ENCODE measurements around the gene PLSCR3.

PLSCR3 gene

DNA sequence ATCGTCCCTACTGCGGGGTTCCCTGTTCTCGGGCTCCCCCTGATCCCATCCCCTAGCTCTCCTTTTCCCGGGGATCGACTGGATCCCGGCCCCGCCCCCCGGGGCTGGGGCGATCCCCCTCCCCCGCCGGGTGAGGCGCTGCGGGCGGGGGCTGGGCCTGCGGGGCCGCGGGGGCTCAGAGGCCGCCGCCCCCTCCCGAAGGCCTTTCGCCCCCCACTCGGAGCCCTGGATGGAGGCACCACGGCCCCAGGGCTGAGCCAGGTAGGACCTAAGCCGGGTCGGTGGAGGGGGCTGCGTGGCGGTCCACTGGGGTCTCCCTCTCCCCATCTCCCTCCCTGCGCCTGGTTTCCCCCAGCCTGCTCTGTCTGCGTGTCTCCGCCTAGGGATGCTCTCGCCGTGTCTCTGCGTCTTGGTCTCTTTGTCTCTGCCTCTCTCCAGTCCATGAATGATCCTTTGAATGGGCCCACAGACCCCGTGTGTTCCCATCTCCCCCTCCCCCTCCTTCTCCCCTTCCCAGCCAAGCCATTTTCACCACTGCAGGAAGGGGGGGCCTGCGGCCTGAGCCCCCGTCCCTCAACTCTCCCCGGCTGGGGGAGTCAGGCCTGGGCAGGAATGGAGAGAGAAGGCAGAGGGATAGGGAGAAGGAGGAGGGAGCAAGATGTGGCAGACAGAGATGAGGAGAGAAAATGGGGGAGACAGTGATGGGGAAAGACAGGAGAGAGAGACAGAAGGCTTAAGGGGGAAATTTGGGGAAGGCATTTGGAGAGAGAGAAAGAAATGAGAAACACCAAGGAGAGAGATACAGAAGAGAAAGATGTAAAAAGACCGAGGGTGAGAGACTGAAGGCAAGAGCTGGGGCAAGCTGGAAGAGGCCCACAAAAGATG lies 11.3 kb upstream of the PLSCR3 start:
- no peak for DNase-seq

GRCh38 chr17:7404737-7405349 lies 10.5 kb upstream of the PLSCR3 start:
- DNase-seq, result peak; percentile 67

DNA sequence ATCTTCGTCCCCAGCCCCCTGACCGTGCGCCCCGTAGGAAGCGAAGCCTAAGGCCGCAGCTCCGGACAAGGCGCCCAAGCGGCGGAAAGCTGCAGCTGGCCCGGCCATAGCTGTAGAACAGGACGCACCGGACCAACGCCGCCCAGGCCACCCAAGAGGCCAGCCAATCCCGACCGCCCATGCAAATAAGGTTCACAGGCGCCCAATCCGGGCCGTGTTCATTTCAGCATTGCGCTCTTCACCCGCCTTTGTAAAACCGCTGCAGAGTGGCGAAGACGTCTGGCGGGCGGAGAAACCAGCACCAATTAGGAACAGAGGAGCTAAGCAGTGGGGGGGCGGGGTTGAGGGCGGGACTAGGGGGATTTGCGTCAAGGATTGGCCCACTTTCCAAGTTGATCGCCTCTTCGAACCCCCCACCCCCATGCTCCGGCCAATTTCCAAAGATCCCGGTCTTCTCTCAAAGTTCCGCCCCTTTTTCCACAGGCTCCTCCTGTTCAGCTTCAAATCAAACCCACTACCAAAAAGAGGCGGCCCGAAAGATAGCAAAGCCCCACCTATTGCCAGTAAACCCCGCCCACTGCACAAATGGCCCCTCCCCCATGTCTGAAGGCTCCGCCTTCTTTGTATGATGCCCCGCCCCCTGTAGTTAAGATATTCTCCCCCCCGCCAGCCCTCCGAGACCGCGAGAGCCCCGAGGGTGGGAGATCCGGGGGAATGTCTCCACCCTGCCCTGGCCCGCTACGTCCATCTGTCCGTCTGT lies 9.8 kb upstream of the PLSCR3 start, which contains the start of gene TMEM256:
TMEM256 (minus strand) TSS at position 121 of the 760 bp plus-strand sequence; CDS start at position 108, 13 bp downstream.
- peak; percentile 94 for DNase-seq

- no peak for DNase-seq
These were observed 9.3 kb upstream of the PLSCR3 start for GRCh38 chr17:7403727-7403976.

GRCh38 chr17:7403043-7403726 lies 8.9 kb upstream of the PLSCR3 start:
- no peak for DNase-seq

DNA sequence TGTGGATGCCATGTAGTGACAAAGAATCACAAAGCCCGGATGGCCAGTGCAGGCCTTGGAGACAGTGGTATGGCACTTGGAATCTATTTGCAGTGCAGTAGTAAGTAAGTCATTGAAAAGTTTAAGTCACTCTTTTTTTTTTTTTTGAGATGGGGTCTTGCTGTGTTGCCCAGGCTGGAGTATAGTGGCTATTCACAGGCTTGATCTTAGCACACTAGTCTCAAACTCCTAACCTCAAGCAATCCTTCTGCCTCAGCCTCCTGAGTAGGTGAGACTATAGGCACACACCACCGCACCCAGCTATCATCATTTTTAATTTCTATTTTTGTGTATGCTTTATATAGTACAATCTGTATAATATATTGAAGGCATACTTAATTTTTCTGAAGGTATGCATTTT lies 4.3 kb upstream of the PLSCR3 start:
- DNase-seq, result no peak

GRCh38 chr17:7396147-7396546 lies 1.8 kb upstream of the PLSCR3 start:
- DNase-seq, result no peak

DNA sequence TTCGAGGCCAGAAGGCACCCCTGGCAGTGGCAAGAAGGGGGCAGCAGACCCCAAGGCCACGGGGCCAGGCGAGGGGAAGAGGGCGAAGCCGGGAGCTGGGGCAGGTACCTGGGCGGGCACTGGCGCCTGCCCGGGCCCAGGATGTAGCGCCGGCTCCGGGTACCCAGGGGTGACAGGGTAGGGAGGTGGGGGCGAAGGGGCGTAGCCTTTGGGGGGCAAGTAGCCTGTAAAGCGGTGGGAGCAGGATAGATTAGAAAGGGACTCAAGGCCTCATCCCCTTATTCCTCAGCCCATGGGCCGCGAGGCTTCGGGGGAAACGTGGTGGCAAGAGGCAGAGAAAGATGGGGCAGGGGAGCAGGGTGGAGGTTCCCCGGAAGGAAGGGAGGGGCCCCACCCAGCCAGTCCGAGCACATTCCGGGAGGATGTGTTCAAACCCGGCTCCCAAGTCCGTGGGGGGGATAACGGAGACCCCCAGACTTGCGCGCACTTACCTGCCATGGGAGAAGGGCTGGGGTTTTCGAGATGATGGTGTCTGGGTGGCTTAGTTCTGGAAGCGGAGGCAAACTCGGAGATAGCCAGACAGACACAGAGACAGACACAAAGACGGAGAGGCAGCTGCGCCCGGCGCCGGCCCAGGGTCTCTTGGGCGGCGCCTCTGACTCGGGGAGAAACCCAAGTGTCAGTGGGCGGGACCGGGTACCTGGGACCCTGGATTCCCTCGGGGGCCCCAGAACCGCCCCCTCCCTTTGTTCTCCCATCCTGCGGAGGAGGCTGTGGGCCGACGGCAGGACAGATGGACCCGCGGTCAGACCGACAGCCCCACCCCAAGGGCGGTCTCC lies 493 bp downstream of the PLSCR3 start:
- peak; percentile 58 for DNase-seq

DNA sequence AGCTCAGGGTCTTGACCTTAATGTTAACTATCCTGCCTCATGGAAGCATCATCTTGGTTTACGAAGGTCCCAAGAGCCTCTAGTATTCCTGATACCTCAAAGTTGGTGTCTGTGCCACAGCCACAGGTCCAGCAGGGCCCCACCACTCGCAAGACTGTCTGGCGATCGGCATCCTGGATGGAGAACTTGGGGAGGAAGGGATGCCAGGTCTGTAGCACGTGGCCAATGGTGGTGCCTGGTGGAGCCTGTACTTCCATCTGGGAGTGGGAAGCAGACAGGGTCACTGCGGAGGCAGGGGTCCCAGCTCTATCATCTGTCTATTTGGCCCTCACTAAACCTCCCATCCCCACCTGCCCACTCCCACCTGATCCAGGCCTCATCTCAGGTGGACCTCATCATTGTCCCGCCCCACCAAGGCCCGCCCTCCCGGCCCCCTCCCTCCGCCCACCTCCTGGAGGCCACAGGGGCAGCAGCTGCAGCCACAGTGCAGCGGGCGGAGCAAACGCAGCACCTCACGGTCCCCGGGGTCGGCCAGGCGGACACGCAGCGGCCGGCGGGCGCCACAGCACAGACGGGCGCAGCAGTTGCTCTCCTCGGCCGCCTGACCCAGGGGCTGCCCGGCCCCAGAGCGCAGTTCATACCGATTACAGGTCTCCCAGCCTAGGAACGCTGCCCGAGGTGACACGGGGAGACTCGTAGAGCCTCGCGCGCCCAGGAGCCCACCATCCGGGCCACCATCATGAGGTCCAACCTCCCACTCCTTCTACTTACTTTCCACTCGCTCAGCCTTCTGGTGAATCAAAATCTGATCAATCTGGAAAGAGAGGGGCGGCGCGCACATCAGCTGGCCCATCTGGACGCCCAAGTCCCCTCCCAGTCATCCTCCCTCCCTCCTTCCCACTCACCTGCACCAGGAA lies 1.4 kb downstream of the PLSCR3 start:
- DNase-seq, result no peak

DNA sequence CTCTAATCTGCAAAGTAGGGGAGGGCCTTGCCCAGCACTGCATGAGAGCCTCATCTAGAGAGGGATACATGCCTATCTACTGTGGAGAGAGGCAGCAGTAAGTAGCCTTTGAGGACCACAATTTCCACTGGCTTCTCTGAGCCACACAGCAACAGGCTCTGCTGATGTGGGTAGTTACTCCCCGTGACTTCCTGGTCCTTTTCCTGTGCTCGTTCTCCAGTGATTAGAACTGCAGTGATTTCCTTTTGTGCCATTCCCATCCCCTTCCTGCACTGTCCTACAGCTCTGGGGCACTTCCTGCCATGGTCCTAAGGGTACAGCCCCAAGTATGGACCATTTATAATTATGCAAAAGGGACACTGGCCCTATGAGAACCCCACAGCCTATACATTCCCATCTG lies 3.0 kb downstream of the PLSCR3 start:
- no peak for DNase-seq

- DNase-seq, result no peak
These were observed 4.1 kb downstream of the PLSCR3 start for GRCh38 chr17:7389924-7390910.

GRCh38 chr17:7388856-7389255 lies 5.5 kb downstream of the PLSCR3 start:
- DNase-seq, result no peak

GRCh38 chr17:7384489-7385081 lies 9.7 kb downstream of the PLSCR3 start:
- no peak for DNase-seq

- DNase-seq, result peak; percentile 70
These were observed 10.4 kb downstream of the PLSCR3 start for GRCh38 chr17:7383742-7384488.

DNA sequence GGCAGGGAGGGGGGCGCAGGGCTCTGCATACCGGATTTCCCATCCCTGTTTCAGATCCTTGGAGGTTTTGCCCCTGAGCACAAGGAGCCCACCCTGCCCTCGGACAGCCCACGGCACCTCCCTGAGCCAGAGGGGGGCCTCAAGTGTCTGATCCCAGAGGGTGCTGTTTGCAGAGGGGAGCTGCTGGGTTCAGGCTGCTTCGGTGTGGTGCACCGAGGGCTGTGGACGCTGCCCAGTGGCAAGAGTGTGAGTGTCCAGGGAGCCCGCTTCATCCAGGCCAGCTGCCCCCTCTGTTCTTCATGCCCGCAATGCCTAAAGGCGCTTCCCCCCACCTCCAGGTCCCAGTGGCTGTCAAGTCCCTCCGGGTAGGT lies 11.0 kb downstream of the PLSCR3 start:
- no peak for DNase-seq

DNA sequence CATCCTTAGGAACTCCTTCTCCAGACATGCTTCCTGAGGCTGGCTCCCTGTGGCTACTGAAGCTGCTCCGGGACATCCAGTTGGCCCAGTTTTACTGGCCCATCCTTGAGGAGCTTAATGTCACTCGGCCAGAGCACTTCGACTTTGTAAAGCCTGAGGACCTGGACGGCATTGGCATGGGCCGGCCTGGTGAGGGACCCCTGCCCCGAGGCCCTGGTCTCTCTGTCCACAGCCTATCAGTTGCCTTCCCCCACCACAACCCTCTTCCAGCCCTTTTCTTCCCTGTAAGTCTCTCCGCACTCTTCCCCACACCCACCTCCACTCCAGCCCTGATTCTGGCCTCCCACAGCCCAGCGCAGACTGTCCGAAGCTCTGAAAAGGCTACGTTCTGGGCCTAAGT lies 11.4 kb downstream of the PLSCR3 start:
- no peak for DNase-seq

- no peak for DNase-seq
These were observed 13.3 kb downstream of the PLSCR3 start, which contains the start of gene TNK1 for GRCh38 chr17:7380855-7381683. Gene TNK1 (plus strand): TSS chr17:7381089. CDS start chr17:7382927, 1,838 bp downstream.

- no peak for DNase-seq
These were observed 14.0 kb downstream of the PLSCR3 start for GRCh38 chr17:7380321-7380720.
